A673 (cell line): Measurements from ENCODE around the gene SETD3. TPM values are rescaled to one million over a fixed set of nuclear protein-coding genes. Genes with fewer than 3 reads are reported as not detected.

ENCODE experiments used
- BruUV-seq: library from RNA; stranded (reverse); fragments of 400-500 nt; replicated peaks from 2 replicates; lab custom pipeline; 2021; lab: Mats Ljungman, UMichigan
- CTCF ChIA-PET: fragments of 300-600 bp; sonication (Branson Sonifier 250); formaldehyde crosslinking; loops from one replicate; lab custom pipeline; 2022; ENCODE audit warnings: antibody characterized with exemption; lab: Charles Lee
- POLR2A ChIA-PET: fragments of 300-600 bp; sonication (Branson Sonifier 250); formaldehyde crosslinking; loops from one replicate; lab custom pipeline; 2022; ENCODE audit warnings: antibody characterized with exemption; ENCODE audit not compliant: low non-redundant PET; lab: Charles Lee
- DNase-seq: peaks from one replicate; pipeline ENCODE4 v3.0.0-alpha.2; 2015; ENCODE audit warnings: low spot score
- H3K27ac ChIP-seq: fragments of 200-600 bp; sonication (generic); 2 replicates; pipeline ENCODE4 v1.5.1; 2016; ENCODE audit warnings: mixed run types, low read depth, mild to moderate bottlenecking, mixed read lengths, antibody characterized with exemption, low read length; ENCODE audit not compliant: poor library complexity, severe bottlenecking
- H3K27me3 ChIP-seq: fragments of 200-600 bp; sonication (generic); replicated peaks from 2 replicates; pipeline ENCODE4 v1.6.1; 2017; ENCODE audit warnings: mixed run types, low read depth, mild to moderate bottlenecking, mixed read lengths, antibody characterized with exemption, low read length; ENCODE audit not compliant: insufficient read depth, poor library complexity
- H3K36me3 ChIP-seq: fragments of 200-600 bp; sonication (generic); 2 replicates; pipeline ENCODE4 v1.6.1; 2016; ENCODE audit warnings: mixed run types, mild to moderate bottlenecking, mixed read lengths, antibody characterized with exemption, low read length; ENCODE audit not compliant: insufficient read depth, poor library complexity, severe bottlenecking
- H3K4me1 ChIP-seq: fragments of 200-600 bp; sonication (generic); 2 replicates; pipeline ENCODE4 v1.6.1; 2017; ENCODE audit warnings: mixed run types, mild to moderate bottlenecking, mixed read lengths, antibody characterized with exemption, low read length; ENCODE audit not compliant: insufficient read depth, poor library complexity, severe bottlenecking
- H3K4me3 ChIP-seq: fragments of 200-600 bp; sonication (generic); 2 replicates; pipeline ENCODE4 v1.5.1; 2016; ENCODE audit warnings: low read depth, mixed run types, mild to moderate bottlenecking, mixed read lengths, low read length; ENCODE audit not compliant: poor library complexity, severe bottlenecking
- H3K9me3 ChIP-seq: fragments of 200-600 bp; sonication (generic); 2 replicates; pipeline ENCODE4 v1.6.1; 2016; ENCODE audit warnings: mixed run types, low read depth, mild to moderate bottlenecking, mixed read lengths, antibody characterized with exemption, low read length; ENCODE audit not compliant: poor library complexity, severe bottlenecking
- CTCF ChIP-seq: fragments of 300-800, 200-600 bp; sonication (generic); conservative IDR thresholded peaks from 2 replicates; pipeline ENCODE4 v1.5.1; 2017; ENCODE audit warnings: low read depth, mild to moderate bottlenecking, antibody characterized with exemption, low read length, moderate library complexity, mixed read lengths
- EZH2 ChIP-seq: fragments of 200-600 bp; sonication (generic); IDR thresholded peaks from 2 replicates; pipeline ENCODE4 v1.6.1; 2017; ENCODE audit warnings: borderline replicate concordance, low read depth, mild to moderate bottlenecking, mixed read lengths, antibody characterized with exemption, low read length; ENCODE audit not compliant: poor library complexity, severe bottlenecking
- intact Hi-C: fragments of 100-400 bp; cut with micrococcal nuclease; formaldehyde crosslinking; loops from one replicate; pipeline ENCODE4 v1.10.0; 2022; ENCODE audit not compliant: unreplicated experiment
- total RNA-seq: library from RNA; stranded (reverse); gene quantifications from 2 replicates; pipeline ENCODE4 v1.2.3, GENCODE V29; 2021

The SETD3 gene
- total RNA-seq, 1 experiment from 2014 or later = 46.4 TPM

GRCh38 chr14:99418242-99418641 lies 62.4 kb downstream of the SETD3 start:
- peaks cover 22% of the 10 kb centered on the region for H3K4me1 ChIP-seq
- no peak for DNase-seq
- H3K27ac ChIP-seq = no peak overlapping the region
- POLR2A ChIA-PET = no interaction called here
- TF ChIP-seq EZH2 = no peak
- no peak for TF ChIP-seq CTCF
- CTCF ChIA-PET = no interaction called here
- BruUV-seq = no TSS peak
- no peaks in the 10 kb centered on the region for H3K27me3 ChIP-seq
- H3K4me3 ChIP-seq = no peak overlapping the region
- no peaks in the 10 kb centered on the region for H3K9me3 ChIP-seq
- H3K36me3 ChIP-seq = no peaks in the 10 kb centered on the region
- intact Hi-C loops = no loop called here

- no peaks in the 10 kb centered on the region for H3K27me3 ChIP-seq
- CTCF ChIA-PET = interaction anchor here (2.2 kb wide), 1 partner anchor 24 kb away, joined by 10 read pairs; no protein-coding TSS in a partner anchor
- no peak for DNase-seq
- BruUV-seq = no TSS peak
- intact Hi-C loops = no loop called here
- peaks cover 22% of the 10 kb centered on the region for H3K4me1 ChIP-seq
- POLR2A ChIA-PET = no interaction called here
- no peak for TF ChIP-seq EZH2
- no peak for TF ChIP-seq CTCF
- H3K9me3 ChIP-seq = no peaks in the 10 kb centered on the region
- H3K36me3 ChIP-seq = peaks cover 6% of the 10 kb centered on the region
- no peak overlapping the region for H3K4me3 ChIP-seq
- H3K27ac ChIP-seq = no peak overlapping the region
These were observed 63.8 kb downstream of the SETD3 start for GRCh38 chr14:99416909-99417308.

GRCh38 chr14:99415496-99416281 lies 65.0 kb downstream of the SETD3 start:
- Histone ChIP-seq H3K4me1 (peaks cover 22% of the 10 kb centered on the region), H3K4me3 (peak overlapping the region; percentile 0), H3K36me3 (peaks cover 7% of the 10 kb centered on the region), H3K27me3 (no peaks in the 10 kb centered on the region), H3K27ac (no peak overlapping the region), H3K9me3 (no peaks in the 10 kb centered on the region)
- POLR2A ChIA-PET = no interaction called here
- BruUV-seq = no TSS peak
- peak; percentile 94 for DNase-seq
- TF ChIP-seq CTCF (peak; percentile 88), EZH2 (no peak)
- intact Hi-C loops = loop anchor here (1.0 to 2.0 kb wide), 2 partner anchors 95 to 141 kb away; no protein-coding TSS in a partner anchor
- CTCF ChIA-PET = interaction anchor here (0.6 to 2.5 kb wide), 7 partner anchors 19 to 1438 kb away, joined by 3 to 29 read pairs (median 5); partner anchors contain the start of gene CYP46A1
